Smooth muscle cell (in vitro differentiated cells): Measurements from ENCODE around the gene ACACB. TPM values are rescaled to one million over a fixed set of nuclear protein-coding genes. Genes with fewer than 3 reads are reported as not detected.

Experiments
- DNase-seq: peaks from one replicate; lab custom pipeline; 2025; ENCODE audit not compliant: unreplicated experiment; lab: John Stamatoyannopoulos, UW
- H2AFZ ChIP-seq: fragments of 200-600 bp; sonication (generic); 2 replicates; pipeline ENCODE4 v1.6.0; 2016; ENCODE audit warnings: antibody characterized with exemption, low read depth, mild to moderate bottlenecking
- H3F3A ChIP-seq: fragments of 200-600 bp; sonication (generic); 2 replicates; pipeline ENCODE4 v1.6.0; 2017; ENCODE audit warnings: antibody characterized with exemption, low read depth
- H3K27ac ChIP-seq: fragments of 200-600 bp; sonication (generic); 2 replicates; pipeline ENCODE4 v1.5.1; 2016; ENCODE audit warnings: low read depth, mild to moderate bottlenecking
- H3K27me3 ChIP-seq: fragments of 200-600 bp; sonication (generic); 2 replicates; pipeline ENCODE4 v1.6.1; 2016; ENCODE audit warnings: low read depth, mild to moderate bottlenecking
- H3K36me3 ChIP-seq: fragments of 200-600 bp; sonication (generic); 2 replicates; pipeline ENCODE4 v1.5.1; 2016; ENCODE audit warnings: low read depth
- H3K4me1 ChIP-seq: fragments of 200-600 bp; sonication (generic); 2 replicates; pipeline ENCODE4 v1.5.1; 2016; ENCODE audit warnings: low read depth
- H3K4me2 ChIP-seq: fragments of 200-600 bp; sonication (generic); 2 replicates; pipeline ENCODE4 v1.6.0; 2016; ENCODE audit warnings: mild to moderate bottlenecking
- H3K4me3 ChIP-seq: fragments of 200-600 bp; sonication (generic); 2 replicates; pipeline ENCODE4 v1.5.1; 2016; ENCODE audit warnings: mild to moderate bottlenecking
- H3K79me2 ChIP-seq: fragments of 200-600 bp; sonication (generic); 2 replicates; pipeline ENCODE4 v1.6.0; 2016; ENCODE audit warnings: low read depth, mild to moderate bottlenecking
- H3K9ac ChIP-seq: fragments of 200-600 bp; sonication (generic); 2 replicates; pipeline ENCODE4 v1.6.0; 2016; ENCODE audit warnings: low read depth
- H3K9me3 ChIP-seq: fragments of 200-600 bp; sonication (generic); replicated peaks from 2 replicates; pipeline ENCODE4 v1.5.1; 2016; ENCODE audit warnings: low read depth
- H4K20me1 ChIP-seq: fragments of 200-600 bp; sonication (generic); 2 replicates; pipeline ENCODE4 v1.6.0; 2016; ENCODE audit warnings: low read depth
- WGBS: methylation state at CpG from one replicate; pipeline ENCODE4 v1.1.7; 2016; ENCODE audit warnings: low lambda C conversion rate; 5-methylcytosine and 5-hydroxymethylcytosine counted together
- polyA plus RNA-seq: library from polyadenylated mRNA; unstranded; fragments of >200 nt; fragmentation: Nextera tagmentation; extraction: Ambion mirVana; gene quantifications from 2 replicates; pipeline ENCODE4 v1.2.1, GENCODE V29; 2016
- total RNA-seq: library from RNA; depleted of rRNA; stranded (reverse); fragments of >200 nt; gene quantifications from 2 replicates; pipeline ENCODE4 v1.2.3, GENCODE V29; 2014
- TF ChIP-seq, protein P1 (sequence below): fragments of 200-600 bp; sonication (generic); IDR thresholded peaks from 2 replicates; pipeline ENCODE4 v1.5.1; 2017; ENCODE audit warnings: borderline replicate concordance, mild to moderate bottlenecking, antibody characterized with exemption; ENCODE audit not compliant: insufficient read depth, poor library complexity, severe bottlenecking

Gene ACACB
- total and polyA plus RNA-seq, 2 experiments from 2014 or later, result 0.58 to 2.0 TPM

DNA sequence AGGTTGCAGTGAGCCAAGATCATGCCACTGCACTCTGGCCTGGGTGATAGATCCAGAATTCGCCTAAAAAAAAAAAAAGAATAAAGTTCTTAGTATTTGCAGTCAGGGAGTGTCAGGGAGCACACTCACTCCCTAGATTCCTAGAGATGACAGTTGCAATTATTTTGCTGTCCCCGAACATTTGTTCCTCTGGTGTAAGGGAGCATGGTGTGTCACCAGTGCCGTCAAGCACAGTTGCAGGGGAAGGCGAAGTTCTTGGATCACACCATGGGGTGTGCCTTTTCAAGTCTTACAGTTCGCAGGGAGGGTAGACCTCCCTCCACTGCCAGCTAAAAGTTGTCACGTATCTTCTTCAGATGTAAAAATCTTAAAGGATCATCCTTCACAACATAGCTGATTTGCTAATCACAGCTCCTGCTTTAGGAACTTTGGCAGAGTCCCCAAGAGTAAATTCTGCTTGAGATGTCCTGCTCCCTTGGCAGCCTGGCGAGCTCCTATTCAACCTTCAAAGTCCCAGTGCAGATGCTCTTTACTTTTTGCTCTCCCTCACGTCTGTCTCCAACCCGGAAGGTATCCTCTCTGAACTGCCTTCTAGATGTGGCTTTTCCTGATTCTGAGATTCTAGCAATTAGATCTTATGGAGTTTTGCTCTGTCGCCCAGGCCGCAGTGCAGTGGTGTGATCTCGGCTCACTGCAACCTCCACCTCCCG lies 11.3 kb downstream of the ACACB start:
- no peaks in the 10 kb centered on the region for H3F3A ChIP-seq
- no peak for DNase-seq
- H3K4me3 ChIP-seq, result no peak overlapping the region
- H4K20me1 ChIP-seq, result no peaks in the 10 kb centered on the region
- H3K9me3 ChIP-seq, result no peaks in the 10 kb centered on the region
- H3K4me1 ChIP-seq, result no peaks in the 10 kb centered on the region
- H3K79me2 ChIP-seq, result no peaks in the 10 kb centered on the region
- no peaks in the 10 kb centered on the region for H3K27me3 ChIP-seq
- TF ChIP-seq, protein P1, sequence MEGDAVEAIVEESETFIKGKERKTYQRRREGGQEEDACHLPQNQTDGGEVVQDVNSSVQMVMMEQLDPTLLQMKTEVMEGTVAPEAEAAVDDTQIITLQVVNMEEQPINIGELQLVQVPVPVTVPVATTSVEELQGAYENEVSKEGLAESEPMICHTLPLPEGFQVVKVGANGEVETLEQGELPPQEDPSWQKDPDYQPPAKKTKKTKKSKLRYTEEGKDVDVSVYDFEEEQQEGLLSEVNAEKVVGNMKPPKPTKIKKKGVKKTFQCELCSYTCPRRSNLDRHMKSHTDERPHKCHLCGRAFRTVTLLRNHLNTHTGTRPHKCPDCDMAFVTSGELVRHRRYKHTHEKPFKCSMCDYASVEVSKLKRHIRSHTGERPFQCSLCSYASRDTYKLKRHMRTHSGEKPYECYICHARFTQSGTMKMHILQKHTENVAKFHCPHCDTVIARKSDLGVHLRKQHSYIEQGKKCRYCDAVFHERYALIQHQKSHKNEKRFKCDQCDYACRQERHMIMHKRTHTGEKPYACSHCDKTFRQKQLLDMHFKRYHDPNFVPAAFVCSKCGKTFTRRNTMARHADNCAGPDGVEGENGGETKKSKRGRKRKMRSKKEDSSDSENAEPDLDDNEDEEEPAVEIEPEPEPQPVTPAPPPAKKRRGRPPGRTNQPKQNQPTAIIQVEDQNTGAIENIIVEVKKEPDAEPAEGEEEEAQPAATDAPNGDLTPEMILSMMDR, result no peak
- 87% methylated on average over 13 of the region's 13 CpGs for WGBS
- H2AFZ ChIP-seq, result no peak overlapping the region
- H3K27ac ChIP-seq, result no peak overlapping the region
- no peak overlapping the region for H3K4me2 ChIP-seq
- H3K9ac ChIP-seq, result no peak overlapping the region
- no peaks in the 10 kb centered on the region for H3K36me3 ChIP-seq

DNA sequence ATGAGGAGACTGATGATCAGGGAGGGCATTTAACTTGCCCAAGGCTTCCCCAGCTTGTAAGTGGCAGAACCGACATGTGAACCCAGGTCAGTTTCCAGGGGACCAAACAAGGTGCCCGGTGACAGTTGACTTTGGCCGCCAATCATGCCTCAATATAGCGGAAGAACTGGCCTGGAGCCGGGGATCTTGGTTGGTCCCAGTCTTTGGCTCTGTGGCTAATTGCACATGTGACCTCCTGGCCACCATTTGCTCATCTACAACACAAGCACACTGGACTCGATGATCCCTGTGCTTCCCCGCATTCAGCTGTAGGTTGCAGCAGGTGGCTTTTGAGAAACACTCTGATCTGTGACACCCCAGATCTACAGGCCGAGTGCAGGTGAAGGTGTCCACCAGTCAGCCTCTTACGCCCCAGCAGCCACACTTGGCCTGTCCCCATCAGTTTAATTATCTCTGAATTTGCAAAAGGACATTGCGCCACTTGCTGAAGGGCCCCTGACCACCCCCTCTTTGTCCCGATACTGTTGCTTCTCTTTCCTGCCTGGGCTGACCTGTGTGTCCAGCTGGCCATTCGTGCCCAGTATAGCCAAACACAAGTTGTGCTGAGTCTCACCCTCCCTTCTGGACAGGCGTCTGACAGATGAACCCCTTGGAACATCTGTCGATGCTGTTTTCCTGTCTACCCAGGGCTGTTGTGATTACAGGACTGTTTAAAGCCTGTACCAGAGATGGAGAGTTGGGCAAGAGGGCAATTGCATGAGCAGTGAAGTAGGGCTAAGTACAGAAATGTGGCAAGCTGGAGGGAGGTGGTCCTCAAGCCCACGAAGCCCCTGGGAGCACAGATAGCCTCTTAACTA lies 14.1 kb downstream of the ACACB start:
- DNase-seq, result no peak
- H3K4me2 ChIP-seq, result no peak overlapping the region
- no peak overlapping the region for H3K27ac ChIP-seq
- no peaks in the 10 kb centered on the region for H3K4me1 ChIP-seq
- no peak overlapping the region for H2AFZ ChIP-seq
- no peak overlapping the region for H3K4me3 ChIP-seq
- no peaks in the 10 kb centered on the region for H3K79me2 ChIP-seq
- TF ChIP-seq, protein P1, result no peak
- H3K9me3 ChIP-seq, result no peaks in the 10 kb centered on the region
- H3K27me3 ChIP-seq, result no peaks in the 10 kb centered on the region
- WGBS, result 90% methylated on average over 15 of the region's 15 CpGs
- H3K36me3 ChIP-seq, result no peaks in the 10 kb centered on the region
- H3K9ac ChIP-seq, result no peak overlapping the region
- no peaks in the 10 kb centered on the region for H4K20me1 ChIP-seq
- H3F3A ChIP-seq, result no peaks in the 10 kb centered on the region

DNA sequence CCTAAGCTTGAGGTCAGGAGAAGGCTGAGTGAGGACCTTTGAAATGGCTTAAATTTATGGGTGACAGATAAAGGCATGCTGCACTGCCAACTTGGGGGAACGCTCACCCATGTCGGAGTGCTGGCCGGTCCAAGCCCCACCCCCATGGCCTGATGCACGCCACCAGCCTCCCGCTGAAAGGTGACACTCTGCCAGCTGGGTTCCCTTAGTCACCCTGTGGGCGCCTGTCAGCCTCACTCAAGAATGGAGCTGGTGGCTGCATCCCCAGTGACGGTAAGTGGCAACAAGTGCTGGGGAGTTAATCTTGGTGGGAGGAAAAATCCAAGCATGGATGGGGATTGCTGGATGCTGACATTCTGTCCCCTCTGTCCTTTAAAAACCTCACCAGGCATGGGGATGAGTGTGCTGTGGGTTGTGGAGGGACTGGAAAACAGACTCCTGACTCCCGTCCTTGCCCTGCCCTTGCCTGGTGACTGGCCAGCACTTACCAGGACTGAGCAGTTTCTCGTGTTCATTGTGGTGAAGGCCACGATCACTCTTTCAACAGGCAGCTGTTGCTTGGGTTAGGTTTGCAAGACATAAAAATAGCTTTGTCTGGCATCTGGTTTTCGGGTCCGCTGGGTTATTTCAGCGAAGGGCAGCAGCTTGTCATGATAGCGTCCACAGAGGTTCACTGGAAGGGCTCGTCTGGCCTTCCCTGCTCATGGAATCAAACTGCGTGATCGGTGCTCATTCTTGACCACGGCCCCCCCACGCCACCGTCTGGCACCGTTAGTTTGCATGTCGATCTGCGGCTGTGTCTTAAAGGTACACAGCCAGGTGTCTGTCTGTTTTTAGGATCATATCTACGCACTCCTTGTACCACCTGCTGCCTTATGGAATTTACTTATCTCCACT lies 15.0 kb downstream of the ACACB start:
- Histone ChIP-seq H3K9me3 (no peaks in the 10 kb centered on the region), H4K20me1 (no peaks in the 10 kb centered on the region), H3K4me1 (no peaks in the 10 kb centered on the region), H3K9ac (no peak overlapping the region), H2AFZ (no peak overlapping the region), H3K4me2 (no peak overlapping the region), H3K27ac (no peak overlapping the region), H3K4me3 (no peak overlapping the region), H3K36me3 (no peaks in the 10 kb centered on the region), H3K79me2 (no peaks in the 10 kb centered on the region), H3K27me3 (no peaks in the 10 kb centered on the region), H3F3A (no peaks in the 10 kb centered on the region)
- TF ChIP-seq, protein P1, result no peak
- 72% methylated on average over 24 of the region's 24 CpGs for WGBS
- DNase-seq, result no peak
